Measurements from ENCODE around the gene SERPINB8.

DNA sequence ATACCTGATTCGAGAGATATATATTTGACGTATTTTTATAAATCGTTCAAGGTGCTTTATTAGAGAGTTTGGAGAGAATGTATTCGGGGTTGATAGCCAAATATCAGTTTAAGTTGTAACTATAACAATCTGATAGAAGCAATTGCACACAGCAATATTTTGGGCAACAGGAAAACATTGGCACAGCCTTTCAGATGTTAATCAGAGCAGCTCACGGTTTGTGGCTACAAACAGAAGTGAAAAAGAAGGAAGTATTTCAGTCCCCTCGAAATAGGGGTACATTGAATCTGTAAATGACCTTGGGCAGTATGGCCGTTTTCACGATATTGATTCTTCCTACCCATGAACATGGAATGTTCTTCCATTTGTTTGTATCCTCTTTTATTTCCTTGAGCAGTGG, 41.5 kb upstream of the SERPINB8 start:
- TF ChIP-seq POLR2AphosphoS5 (IDR thresholded peaks at IDR 0.05; ENCODE audit: low read depth, low read length) = no peak
- TF ChIP-seq NFYB (CRISPR knock-in tag; IDR thresholded peaks at IDR 0.05) = no peak
- TF ChIP-seq, protein P1, sequence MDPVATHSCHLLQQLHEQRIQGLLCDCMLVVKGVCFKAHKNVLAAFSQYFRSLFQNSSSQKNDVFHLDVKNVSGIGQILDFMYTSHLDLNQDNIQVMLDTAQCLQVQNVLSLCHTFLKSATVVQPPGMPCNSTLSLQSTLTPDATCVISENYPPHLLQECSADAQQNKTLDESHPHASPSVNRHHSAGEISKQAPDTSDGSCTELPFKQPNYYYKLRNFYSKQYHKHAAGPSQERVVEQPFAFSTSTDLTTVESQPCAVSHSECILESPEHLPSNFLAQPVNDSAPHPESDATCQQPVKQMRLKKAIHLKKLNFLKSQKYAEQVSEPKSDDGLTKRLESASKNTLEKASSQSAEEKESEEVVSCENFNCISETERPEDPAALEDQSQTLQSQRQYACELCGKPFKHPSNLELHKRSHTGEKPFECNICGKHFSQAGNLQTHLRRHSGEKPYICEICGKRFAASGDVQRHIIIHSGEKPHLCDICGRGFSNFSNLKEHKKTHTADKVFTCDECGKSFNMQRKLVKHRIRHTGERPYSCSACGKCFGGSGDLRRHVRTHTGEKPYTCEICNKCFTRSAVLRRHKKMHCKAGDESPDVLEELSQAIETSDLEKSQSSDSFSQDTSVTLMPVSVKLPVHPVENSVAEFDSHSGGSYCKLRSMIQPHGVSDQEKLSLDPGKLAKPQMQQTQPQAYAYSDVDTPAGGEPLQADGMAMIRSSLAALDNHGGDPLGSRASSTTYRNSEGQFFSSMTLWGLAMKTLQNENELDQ (CRISPR knock-in tag; IDR thresholded peaks at IDR 0.05; ENCODE audit: borderline replicate concordance) = no peak
- TF ChIP-seq ZNF619 (CRISPR knock-in tag; IDR thresholded peaks at IDR 0.05) = no peak
